SK-N-SH (cell line): ENCODE results near the gene GNA14. TPM values are rescaled to one million over a fixed set of nuclear protein-coding genes. Genes with fewer than 3 reads are reported as not detected.
"Not testable (repeated sequence)": the region's sequence is repeated elsewhere in the genome, so short reads cannot be mapped to it uniquely, and the experiment has no call there.

ENCODE experiments used
- CTCF ChIA-PET: fragments of 300-600, 350-600 bp; formaldehyde crosslinking; extraction: SDS; loops from one replicate; lab custom pipeline; 2021; lab: Yijun Ruan, JAX
- POLR2A ChIA-PET: fragments of 350-600 bp; sonication (Branson Sonifier 250); formaldehyde crosslinking; extraction: SDS; loops from one replicate; lab custom pipeline; 2020; ENCODE audit warnings: antibody characterized with exemption, inconsistent platforms; lab: Yijun Ruan, JAX
- DNase-seq: peaks from one replicate; pipeline ENCODE4 v3.0.0; 2012
- H2AFZ ChIP-seq: fragments of 200-600 bp; sonication (generic); 2 replicates; pipeline ENCODE4 v1.8.1; 2016; ENCODE audit warnings: antibody characterized with exemption, mild to moderate bottlenecking, low read depth
- H3F3A ChIP-seq: fragments of 200-600 bp; sonication (generic); replicated peaks from 2 replicates; pipeline ENCODE3; 2016; ENCODE audit warnings: antibody characterized with exemption, mild to moderate bottlenecking; ENCODE audit not compliant: insufficient read depth
- H3K27ac ChIP-seq, 2 experiments: fragments of 200-500 bp in 1 of 2; fragments of 200-600 bp in 1 of 2; sonication (Bioruptor generic) in 1 of 2; sonication (generic), shearing (Covaris generic) in 1 of 2; 2 replicates each; pipeline versions ENCODE4 v1.5.1 to v1.6.1; 2014 to 2016; ENCODE audit warnings: low read depth in 2 of 2, inconsistent platforms in 1 of 2, low read length in 1 of 2, mild to moderate bottlenecking in 1 of 2, mixed read lengths in 1 of 2
- H3K27me3 ChIP-seq: fragments of 200-600 bp; sonication (generic), shearing (Covaris generic); 2 replicates; pipeline ENCODE4 v1.6.1; 2016; ENCODE audit warnings: mixed run types; ENCODE audit not compliant: insufficient read depth
- H3K36me3 ChIP-seq, 2 experiments: fragments of 200-500 bp in 1 of 2; fragments of 200-600 bp in 1 of 2; sonication (Bioruptor generic) in 1 of 2; sonication (generic) in 1 of 2; replicated peaks in 1 of 2; 2 replicates each; pipeline versions ENCODE3 to v1.5.1; 2014 to 2016; ENCODE audit warnings: low read length in 1 of 2, mild to moderate bottlenecking in 1 of 2; ENCODE audit not compliant: insufficient read depth in 2 of 2, control insufficient read depth in 1 of 2
- H3K4me1 ChIP-seq, 2 experiments: fragments of 200-500 bp in 1 of 2; fragments of 200-600 bp in 1 of 2; sonication (Bioruptor generic) in 1 of 2; sonication (generic), shearing (Covaris generic) in 1 of 2; 2 replicates each; pipeline versions ENCODE4 v1.5.1 to v1.6.1; 2014 to 2016; ENCODE audit warnings: low read depth in 1 of 2, low read length in 1 of 2, mixed run types in 1 of 2; ENCODE audit not compliant: insufficient read depth in 2 of 2, control insufficient read depth in 1 of 2
- H3K4me2 ChIP-seq: fragments of 200-600 bp; sonication (generic), shearing (Covaris generic); 2 replicates; pipeline ENCODE4 v1.6.1; 2017; ENCODE audit warnings: mixed run types
- H3K4me3 ChIP-seq, 2 experiments: fragments of 200-500 bp in 1 of 2; fragments of 200-600 bp in 1 of 2; sonication (Bioruptor generic) in 1 of 2; sonication (generic), shearing (Covaris generic) in 1 of 2; 2 replicates each; pipeline versions ENCODE4 v1.5.1 to v1.8.1; 2014 to 2016; ENCODE audit warnings: low read depth in 2 of 2, inconsistent platforms in 1 of 2, low read length in 1 of 2, mild to moderate bottlenecking in 1 of 2, mixed read lengths in 1 of 2, moderate library complexity in 1 of 2
- H3K79me2 ChIP-seq: fragments of 200-600 bp; sonication (generic); 2 replicates; pipeline ENCODE4 v1.8.1; 2017; ENCODE audit warnings: mild to moderate bottlenecking; ENCODE audit not compliant: insufficient read depth
- H3K9ac ChIP-seq: fragments of 200-600 bp; sonication (generic); 2 replicates; pipeline ENCODE4 v1.6.1; 2017; ENCODE audit warnings: mixed run types
- H3K9me2 ChIP-seq: fragments of 200-600 bp; sonication (generic); 2 replicates; pipeline ENCODE4 v1.6.1; 2017; ENCODE audit warnings: mixed run types
- H3K9me3 ChIP-seq: fragments of 200-600 bp; sonication (generic); 2 replicates; pipeline ENCODE4 v1.6.1; 2017; ENCODE audit warnings: mixed run types, mild to moderate bottlenecking, moderate library complexity
- H4K20me1 ChIP-seq: fragments of 200-600 bp; sonication (generic); 2 replicates; pipeline ENCODE4 v1.6.1; 2017; ENCODE audit warnings: mild to moderate bottlenecking, mixed run types; ENCODE audit not compliant: insufficient read depth
- ELF1 ChIP-seq: IDR thresholded peaks from 2 replicates; pipeline ENCODE4 v1.4.0; 2012
- EP300 ChIP-seq, 2 experiments: IDR thresholded peaks; 2 replicates each; pipeline versions ENCODE4 v1.4.0 to v1.6.1; 2012; ENCODE audit warnings: borderline replicate concordance in 1 of 2, low read depth in 1 of 2, low read length in 1 of 2
- EZH2phosphoT487 ChIP-seq: fragments of 200-600 bp; sonication (generic); IDR thresholded peaks from 2 replicates; pipeline ENCODE4 v1.6.1; 2017; ENCODE audit warnings: low read depth, mixed run types, mild to moderate bottlenecking, antibody characterized with exemption, moderate library complexity, borderline replicate concordance
- FOSL2 ChIP-seq: IDR thresholded peaks from 2 replicates; pipeline ENCODE4 v1.4.0; 2012; ENCODE audit warnings: low read depth, mild to moderate bottlenecking, moderate library complexity, borderline replicate concordance
- FOXJ3 ChIP-seq: sonication (generic); formaldehyde crosslinking; IDR thresholded peaks from 2 replicates; pipeline ENCODE4 v1.5.1; 2020; ENCODE audit warnings: mild to moderate bottlenecking, missing genetic modification reagents
- FOXM1 ChIP-seq: IDR thresholded peaks from 2 replicates; pipeline ENCODE4 v1.4.0; 2012; ENCODE audit warnings: low read depth, mild to moderate bottlenecking
- GATA2 ChIP-seq: sonication (generic); formaldehyde crosslinking; IDR thresholded peaks from 2 replicates; pipeline ENCODE4 v1.5.0; 2020; ENCODE audit warnings: mild to moderate bottlenecking, missing genetic modification reagents
- JUND ChIP-seq: IDR thresholded peaks from 2 replicates; pipeline ENCODE4 v1.4.0; 2012
- MEF2A ChIP-seq: IDR thresholded peaks from 2 replicates; pipeline ENCODE4 v1.4.0; 2012; ENCODE audit warnings: low read depth, borderline replicate concordance
- MXI1 ChIP-seq: IDR thresholded peaks from 2 replicates; pipeline ENCODE4 v1.6.1; 2012; ENCODE audit warnings: mild to moderate bottlenecking, low read depth, low read length, improper control_type of control experiment
- POLR2AphosphoS5 ChIP-seq: IDR thresholded peaks from 2 replicates; pipeline ENCODE4 v1.6.1; 2012; ENCODE audit warnings: low read depth, low read length
- RAD21 ChIP-seq: IDR thresholded peaks from 2 replicates; pipeline ENCODE4 v1.6.1; 2012; ENCODE audit warnings: mild to moderate bottlenecking, low read length
- RXRA ChIP-seq: IDR thresholded peaks from 2 replicates; pipeline ENCODE4 v1.4.0; 2012; ENCODE audit warnings: low read depth, mild to moderate bottlenecking, borderline replicate concordance
- YY1 ChIP-seq: IDR thresholded peaks from 2 replicates; pipeline ENCODE4 v1.4.0; 2012; ENCODE audit warnings: low read depth, mild to moderate bottlenecking
- WGBS: methylation state at CpG from one replicate; pipeline ENCODE4 v1.1.6; 2017; ENCODE audit warnings: low lambda C conversion rate; 5-methylcytosine and 5-hydroxymethylcytosine counted together
- polyA plus RNA-seq, 3 experiments: library from polyadenylated mRNA; depleted of rRNA; stranded (reverse); fragments of >200 nt; gene quantifications; 2 replicates each; pipeline ENCODE4 v1.2.3, GENCODE V29; 2012
- TF ChIP-seq, protein P1 (sequence below): IDR thresholded peaks from 2 replicates; pipeline ENCODE4 v1.4.0; 2012; ENCODE audit warnings: low read depth
- TF ChIP-seq, protein P2 (sequence below): fragments of 200-600 bp; sonication (generic); IDR thresholded peaks from 2 replicates; pipeline ENCODE4 v1.6.1; 2017; ENCODE audit warnings: antibody characterized with exemption, mild to moderate bottlenecking, moderate library complexity
- TF ChIP-seq, protein P3 (sequence below): fragments of 150-350 bp; IDR thresholded peaks from 2 replicates; pipeline ENCODE4 v1.6.1; 2017; ENCODE audit warnings: antibody characterized with exemption, low read length, low read depth, borderline replicate concordance
- TF ChIP-seq, protein P4 (sequence below): fragments of 150-350 bp; IDR thresholded peaks from 2 replicates; pipeline ENCODE4 v1.6.1; 2016; ENCODE audit warnings: mild to moderate bottlenecking, low read depth, low read length
- TF ChIP-seq, protein P5 (sequence below): IDR thresholded peaks from 2 replicates; pipeline ENCODE4; 2012

GNA14 gene
- polyA plus RNA-seq, 1 of the 3 experiments (the other 2 are of a cell fraction) = 0.15 TPM

DNA sequence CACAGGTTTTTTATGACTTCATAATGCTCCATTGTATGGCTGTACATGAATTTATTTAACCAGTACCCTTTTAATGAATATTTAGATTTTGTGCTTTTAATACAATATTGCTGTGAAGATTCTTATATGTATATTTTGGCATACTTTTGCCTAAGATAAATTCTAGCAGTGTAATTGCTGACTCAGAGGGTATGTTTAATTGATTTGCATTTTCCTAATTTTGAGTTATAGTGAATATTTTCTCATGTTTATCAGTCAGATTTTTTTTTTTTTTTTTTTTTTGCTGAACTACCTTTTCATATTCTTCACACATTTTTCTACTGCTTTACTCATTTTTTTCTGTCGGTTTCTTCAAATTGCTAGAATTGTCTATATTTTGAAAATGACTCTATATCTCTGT lies 248.2 kb downstream of the GNA14 start:
- Histone ChIP-seq H3K36me3 (peaks cover 0 to 10% of the 10 kb centered on the region in 2 experiments), H3K27me3 (no peaks in the 10 kb centered on the region), H3K4me3 (no peak overlapping the region), H3F3A (no peaks in the 10 kb centered on the region), H3K9me3 (no peaks in the 10 kb centered on the region), H3K9ac (no peak overlapping the region), H3K4me2 (no peak overlapping the region), H2AFZ (no peak overlapping the region), H3K9me2 (no peaks in the 10 kb centered on the region), H3K79me2 (no peaks in the 10 kb centered on the region), H3K27ac (no peak overlapping the region), H4K20me1 (no peaks in the 10 kb centered on the region), H3K4me1 (no peaks in the 10 kb centered on the region; a peak in 1 of 4 replicates)
- DNase-seq = no peak
- 84% methylated on average over 1 of the region's 1 CpG for WGBS
- ChIA-PET CTCF (no interaction called here), POLR2A (no interaction called here)
- TF ChIP-seq, protein P1, sequence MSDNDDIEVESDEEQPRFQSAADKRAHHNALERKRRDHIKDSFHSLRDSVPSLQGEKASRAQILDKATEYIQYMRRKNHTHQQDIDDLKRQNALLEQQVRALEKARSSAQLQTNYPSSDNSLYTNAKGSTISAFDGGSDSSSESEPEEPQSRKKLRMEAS = no peak
- TF ChIP-seq MEF2A (no peak), FOXM1 (no peak), FOXJ3 (CRISPR knock-in tag) (no peak), YY1 (no peak), RAD21 (no peak), POLR2AphosphoS5 (no peak), FOSL2 (no peak), JUND (no peak)

- POLR2A ChIA-PET, H2AFZ ChIP-seq, H3K4me1 ChIP-seq, H3K4me2 ChIP-seq, H3K27ac ChIP-seq, H3K79me2 ChIP-seq, H3K36me3 ChIP-seq, H3K27me3 ChIP-seq, H3F3A ChIP-seq, H3K9ac ChIP-seq, DNase-seq, H3K4me3 ChIP-seq, H3K9me3 ChIP-seq, H3K9me2 ChIP-seq, H4K20me1 ChIP-seq: not testable (repeated sequence)
- CTCF ChIA-PET = interaction anchor here (0.7 kb wide), 1 partner anchor 20 kb away, joined by 4 read pairs; no protein-coding TSS in a partner anchor
- 96% methylated on average over 9 of the region's 9 CpGs for WGBS
These were observed 249.5 kb downstream of the GNA14 start for GRCh38 chr9:77398581-77398980.

DNA sequence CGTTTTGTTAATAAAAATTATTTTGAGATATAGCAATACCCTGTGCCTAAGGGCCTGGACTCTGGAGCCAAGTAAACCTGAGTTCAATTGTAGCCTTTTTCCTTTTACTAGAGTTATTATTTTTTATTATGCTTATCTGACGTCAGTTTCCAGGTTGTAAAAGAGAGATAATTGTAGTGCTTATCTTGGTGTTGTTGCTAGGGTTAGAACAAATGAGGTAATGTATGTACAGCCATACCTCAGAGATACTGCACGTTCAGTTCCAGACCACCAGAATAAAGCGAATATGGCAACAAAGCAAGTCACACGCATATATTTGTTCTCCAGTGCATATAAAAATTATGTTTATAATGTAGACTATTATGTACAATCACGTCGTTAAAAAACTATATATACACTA lies 255.8 kb downstream of the GNA14 start:
- Histone ChIP-seq H4K20me1 (no peaks in the 10 kb centered on the region), H3K9me2 (no peaks in the 10 kb centered on the region), H3K36me3 (peaks cover 13 to 16% of the 10 kb centered on the region in 2 experiments), H3F3A (no peaks in the 10 kb centered on the region), H3K79me2 (no peaks in the 10 kb centered on the region), H3K9ac (no peak overlapping the region), H3K27me3 (no peaks in the 10 kb centered on the region), H3K4me1 (no peaks in the 10 kb centered on the region), H3K4me3 (no peak overlapping the region), H3K4me2 (no peak overlapping the region), H3K9me3 (no peaks in the 10 kb centered on the region), H2AFZ (no peak overlapping the region), H3K27ac (no peak overlapping the region)
- POLR2A ChIA-PET = no interaction called here
- 93% methylated on average over 7 of the region's 7 CpGs for WGBS
- CTCF ChIA-PET = no interaction called here
- DNase-seq = no peak
- TF ChIP-seq GATA2 (CRISPR knock-in tag) = no peak
- TF ChIP-seq, protein P2, sequence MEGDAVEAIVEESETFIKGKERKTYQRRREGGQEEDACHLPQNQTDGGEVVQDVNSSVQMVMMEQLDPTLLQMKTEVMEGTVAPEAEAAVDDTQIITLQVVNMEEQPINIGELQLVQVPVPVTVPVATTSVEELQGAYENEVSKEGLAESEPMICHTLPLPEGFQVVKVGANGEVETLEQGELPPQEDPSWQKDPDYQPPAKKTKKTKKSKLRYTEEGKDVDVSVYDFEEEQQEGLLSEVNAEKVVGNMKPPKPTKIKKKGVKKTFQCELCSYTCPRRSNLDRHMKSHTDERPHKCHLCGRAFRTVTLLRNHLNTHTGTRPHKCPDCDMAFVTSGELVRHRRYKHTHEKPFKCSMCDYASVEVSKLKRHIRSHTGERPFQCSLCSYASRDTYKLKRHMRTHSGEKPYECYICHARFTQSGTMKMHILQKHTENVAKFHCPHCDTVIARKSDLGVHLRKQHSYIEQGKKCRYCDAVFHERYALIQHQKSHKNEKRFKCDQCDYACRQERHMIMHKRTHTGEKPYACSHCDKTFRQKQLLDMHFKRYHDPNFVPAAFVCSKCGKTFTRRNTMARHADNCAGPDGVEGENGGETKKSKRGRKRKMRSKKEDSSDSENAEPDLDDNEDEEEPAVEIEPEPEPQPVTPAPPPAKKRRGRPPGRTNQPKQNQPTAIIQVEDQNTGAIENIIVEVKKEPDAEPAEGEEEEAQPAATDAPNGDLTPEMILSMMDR = no peak
- TF ChIP-seq, protein P3, sequence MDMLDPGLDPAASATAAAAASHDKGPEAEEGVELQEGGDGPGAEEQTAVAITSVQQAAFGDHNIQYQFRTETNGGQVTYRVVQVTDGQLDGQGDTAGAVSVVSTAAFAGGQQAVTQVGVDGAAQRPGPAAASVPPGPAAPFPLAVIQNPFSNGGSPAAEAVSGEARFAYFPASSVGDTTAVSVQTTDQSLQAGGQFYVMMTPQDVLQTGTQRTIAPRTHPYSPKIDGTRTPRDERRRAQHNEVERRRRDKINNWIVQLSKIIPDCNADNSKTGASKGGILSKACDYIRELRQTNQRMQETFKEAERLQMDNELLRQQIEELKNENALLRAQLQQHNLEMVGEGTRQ = no peak
- no peak for TF ChIP-seq MXI1
- no peak for TF ChIP-seq EZH2phosphoT487
- no peak for TF ChIP-seq RXRA
- TF ChIP-seq FOXJ3 (CRISPR knock-in tag) = no peak
- TF ChIP-seq, protein P4, sequence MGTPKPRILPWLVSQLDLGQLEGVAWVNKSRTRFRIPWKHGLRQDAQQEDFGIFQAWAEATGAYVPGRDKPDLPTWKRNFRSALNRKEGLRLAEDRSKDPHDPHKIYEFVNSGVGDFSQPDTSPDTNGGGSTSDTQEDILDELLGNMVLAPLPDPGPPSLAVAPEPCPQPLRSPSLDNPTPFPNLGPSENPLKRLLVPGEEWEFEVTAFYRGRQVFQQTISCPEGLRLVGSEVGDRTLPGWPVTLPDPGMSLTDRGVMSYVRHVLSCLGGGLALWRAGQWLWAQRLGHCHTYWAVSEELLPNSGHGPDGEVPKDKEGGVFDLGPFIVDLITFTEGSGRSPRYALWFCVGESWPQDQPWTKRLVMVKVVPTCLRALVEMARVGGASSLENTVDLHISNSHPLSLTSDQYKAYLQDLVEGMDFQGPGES = no peak
- TF ChIP-seq ELF1 = no peak
- no peak for TF ChIP-seq EP300 (IDR thresholded peaks at IDR 0.05; ENCODE audit: borderline replicate concordance in 1 of 2, low read depth in 1 of 2, low read length in 1 of 2)
- no peak for TF ChIP-seq POLR2AphosphoS5
- TF ChIP-seq, protein P1 = no peak
- TF ChIP-seq, protein P5, sequence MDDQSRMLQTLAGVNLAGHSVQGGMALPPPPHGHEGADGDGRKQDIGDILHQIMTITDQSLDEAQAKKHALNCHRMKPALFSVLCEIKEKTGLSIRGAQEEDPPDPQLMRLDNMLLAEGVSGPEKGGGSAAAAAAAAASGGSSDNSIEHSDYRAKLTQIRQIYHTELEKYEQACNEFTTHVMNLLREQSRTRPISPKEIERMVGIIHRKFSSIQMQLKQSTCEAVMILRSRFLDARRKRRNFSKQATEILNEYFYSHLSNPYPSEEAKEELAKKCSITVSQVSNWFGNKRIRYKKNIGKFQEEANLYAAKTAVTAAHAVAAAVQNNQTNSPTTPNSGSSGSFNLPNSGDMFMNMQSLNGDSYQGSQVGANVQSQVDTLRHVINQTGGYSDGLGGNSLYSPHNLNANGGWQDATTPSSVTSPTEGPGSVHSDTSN = no peak
